HG03064 (cell line): ENCODE data around the gene KRTAP20-2.

Experiments used
- ATAC-seq: cut with Tn5 transposase; IDR thresholded peaks from one replicate; pipeline ENCODE4 v1.9.1; 2021; ENCODE audit warnings: low read depth; ENCODE audit not compliant: unreplicated experiment

The KRTAP20-2 gene

DNA sequence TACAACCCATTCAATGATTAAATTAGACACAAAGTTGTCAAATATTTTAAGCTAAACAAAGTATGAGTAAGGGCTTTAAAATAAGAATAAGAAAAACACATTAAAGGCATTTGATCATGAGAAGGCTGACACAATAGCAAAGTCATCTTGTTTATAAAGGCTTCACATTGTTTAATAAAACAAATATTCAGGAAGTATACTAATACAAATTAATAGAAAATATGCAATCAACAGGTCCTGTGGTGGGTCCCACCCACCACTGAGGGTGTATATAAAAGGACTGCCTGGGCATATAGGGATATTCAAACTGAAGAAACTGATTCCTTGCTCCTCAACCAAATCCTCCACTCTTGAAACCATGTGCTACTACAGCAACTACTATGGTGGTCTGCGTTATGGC lies at the start of gene KRTAP20-2:
Gene KRTAP20-2, plus strand, starts transcription at position 301 of the 400 bp plus-strand sequence. Its CDS starts 58 bp downstream, at position 359.
- ATAC-seq: no peak

DNA sequence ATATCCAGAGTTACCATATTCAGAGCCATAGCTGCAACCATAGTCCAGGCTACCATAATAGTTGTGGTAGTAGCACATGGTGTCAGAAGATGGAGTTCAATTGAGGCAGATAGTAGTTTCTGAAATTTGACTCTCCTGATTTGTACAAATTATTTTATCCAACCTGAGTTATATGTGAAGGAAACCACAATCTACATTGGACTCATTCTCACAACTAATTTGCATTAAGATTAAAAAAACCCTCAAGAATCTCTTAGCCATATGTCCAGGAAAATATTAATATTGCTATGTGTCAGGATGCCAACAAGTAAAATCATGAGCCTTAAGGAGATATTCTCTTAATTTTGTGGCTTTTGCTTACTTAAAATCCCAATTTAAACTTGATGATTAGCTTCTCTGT lies 44.7 kb upstream of the KRTAP20-2 start, which contains the start of gene KRTAP22-2:
Gene KRTAP22-2, minus strand, starts transcription at position 101 of the 400 bp plus-strand sequence.
- no peak for ATAC-seq

DNA sequence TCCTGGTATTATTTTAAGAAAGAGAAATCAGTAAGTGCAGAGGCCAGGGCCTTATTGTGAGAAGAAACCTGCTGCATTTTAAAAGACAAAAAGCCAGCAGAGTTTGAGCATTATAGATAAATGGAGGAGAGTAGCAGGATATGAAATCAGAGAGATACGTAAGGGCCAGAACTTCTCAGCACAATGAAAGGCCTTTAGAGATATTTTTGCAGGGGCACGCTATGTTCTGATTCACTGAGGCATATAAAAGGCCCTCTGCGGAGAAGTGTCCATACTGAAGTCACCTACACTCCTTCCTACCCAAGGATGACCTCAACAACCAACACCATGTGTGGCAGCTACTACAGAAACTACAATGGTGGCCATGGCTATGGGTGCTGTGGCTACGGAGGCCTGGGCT lies 42.9 kb upstream of the KRTAP20-2 start, which contains the start of gene KRTAP6-3:
Gene KRTAP6-3, plus strand, starts transcription at position 301 of the 400 bp plus-strand sequence. Its CDS starts 6 bp downstream, at position 307.
- no peak for ATAC-seq

DNA sequence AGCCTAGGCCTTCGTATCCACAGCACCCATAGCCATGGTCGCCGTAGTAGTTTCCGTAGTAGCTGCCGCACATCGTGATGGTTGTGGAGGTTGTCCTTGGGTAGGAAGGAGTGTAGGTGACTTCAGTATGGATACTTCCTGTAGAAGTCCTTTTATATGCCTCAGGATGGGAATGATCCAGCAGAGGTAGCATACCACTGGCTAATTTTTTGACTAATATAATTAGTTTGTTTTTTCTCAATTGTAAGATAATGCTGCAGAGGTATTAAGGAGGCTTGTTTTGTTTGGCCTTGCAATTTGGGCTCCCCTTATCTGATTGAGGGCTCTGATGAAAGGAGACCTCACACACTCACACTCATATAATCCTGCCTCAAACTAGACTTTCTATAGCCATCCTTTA lies 36.2 kb upstream of the KRTAP20-2 start, which contains the start of gene KRTAP6-2:
Gene KRTAP6-2, minus strand, starts transcription at position 101 of the 400 bp plus-strand sequence. Its CDS starts 28 bp downstream, at position 73.
- ATAC-seq: no peak

GRCh38 chr21:30600787-30601186 lies 34.2 kb upstream of the KRTAP20-2 start, which contains the start of gene KRTAP22-1:
Gene KRTAP22-1 (plus strand): TSS chr21:30601087.
- ATAC-seq: no peak

GRCh38 chr21:30605968-30606367 lies 29.0 kb upstream of the KRTAP20-2 start:
- ATAC-seq: no peak

- ATAC-seq: no peak
These were observed 22.9 kb upstream of the KRTAP20-2 start for GRCh38 chr21:30612132-30612531.

DNA sequence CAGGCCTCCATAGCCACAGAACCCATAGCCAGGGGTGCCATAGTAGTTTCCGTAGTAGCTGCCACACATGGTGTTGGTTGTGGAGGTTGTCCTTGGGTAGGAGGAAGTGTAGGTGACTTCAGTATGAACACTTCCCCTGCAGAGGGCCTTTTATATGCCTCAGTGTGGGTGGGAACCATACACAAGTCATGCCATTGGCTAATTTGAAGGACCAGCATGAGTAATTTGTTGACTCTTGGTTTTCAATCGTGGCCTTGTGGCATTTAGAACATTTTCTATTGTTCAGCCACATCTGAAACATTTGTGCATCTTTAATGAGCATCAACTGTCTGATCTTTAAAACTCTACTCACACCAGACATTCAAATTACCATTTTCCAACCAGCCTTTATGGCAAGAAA lies 21.2 kb upstream of the KRTAP20-2 start, which contains the start of gene KRTAP6-1:
Gene KRTAP6-1, minus strand, starts transcription at position 95 of the 400 bp plus-strand sequence. Its CDS starts 26 bp downstream, at position 69.
- ATAC-seq: no peak

GRCh38 chr21:30615199-30615598 lies 19.8 kb upstream of the KRTAP20-2 start:
- no peak for ATAC-seq

DNA sequence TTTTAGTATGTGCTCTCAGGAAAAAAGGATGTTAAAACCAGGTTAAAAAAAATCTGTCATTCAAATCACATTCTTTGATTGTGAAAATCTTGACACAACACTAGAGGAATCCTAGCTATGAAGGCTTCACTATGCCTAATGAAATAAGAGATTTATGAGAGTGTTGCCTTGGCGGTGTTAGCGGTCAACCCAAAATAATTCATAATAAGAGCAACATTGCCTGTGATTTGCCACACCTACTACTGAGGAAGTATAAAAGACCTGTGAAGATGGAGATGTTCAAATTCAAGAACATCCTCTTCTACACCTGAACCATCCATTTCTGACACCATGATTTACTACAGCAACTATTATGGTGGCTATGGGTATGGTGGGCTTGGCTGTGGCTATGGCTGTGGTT lies 18.9 kb upstream of the KRTAP20-2 start, which contains the start of gene KRTAP20-1:
Gene KRTAP20-1, plus strand, starts transcription at position 301 of the 400 bp plus-strand sequence. Its CDS starts 30 bp downstream, at position 331.
- ATAC-seq: no peak

DNA sequence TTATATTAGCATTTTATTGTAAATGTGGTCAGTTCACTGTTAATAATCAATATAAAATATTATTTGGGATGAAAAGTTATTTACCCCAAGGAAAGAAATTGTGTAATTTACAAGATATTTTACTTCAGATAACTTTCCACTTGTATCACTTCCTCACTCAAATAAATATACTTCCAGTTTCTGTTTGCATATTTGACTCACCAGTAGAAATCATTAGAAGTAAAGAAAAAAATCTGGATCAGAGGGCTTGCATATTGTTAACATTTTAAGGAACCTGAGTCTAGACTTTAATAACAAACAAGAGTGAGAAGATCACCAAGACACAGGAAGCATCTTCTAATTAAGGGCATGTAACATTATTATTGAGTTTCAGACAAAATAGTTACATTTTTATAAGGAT lies 14.9 kb upstream of the KRTAP20-2 start:
- no peak for ATAC-seq

DNA sequence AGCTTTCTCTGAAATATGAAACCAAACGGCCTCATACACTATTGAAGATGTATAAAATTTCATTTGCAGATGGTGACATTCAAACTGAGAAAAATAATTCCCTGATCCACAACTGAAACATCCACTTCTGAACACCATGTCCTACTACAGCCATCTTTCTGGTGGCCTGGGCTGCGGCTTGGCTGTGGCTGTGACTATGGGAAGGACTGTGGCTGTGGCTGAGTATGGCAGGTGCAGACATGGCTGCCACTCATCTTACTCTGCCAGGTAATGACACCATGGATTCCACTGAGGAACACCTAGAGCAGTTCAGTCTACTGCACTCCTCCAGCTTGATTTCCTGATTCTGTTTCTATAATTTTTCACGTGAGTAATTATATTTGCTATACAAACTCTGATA lies 14.5 kb upstream of the KRTAP20-2 start, which contains the start of gene KRTAP20-4:
Gene KRTAP20-4, plus strand, starts transcription at position 106 of the 400 bp plus-strand sequence.
- ATAC-seq: no peak

DNA sequence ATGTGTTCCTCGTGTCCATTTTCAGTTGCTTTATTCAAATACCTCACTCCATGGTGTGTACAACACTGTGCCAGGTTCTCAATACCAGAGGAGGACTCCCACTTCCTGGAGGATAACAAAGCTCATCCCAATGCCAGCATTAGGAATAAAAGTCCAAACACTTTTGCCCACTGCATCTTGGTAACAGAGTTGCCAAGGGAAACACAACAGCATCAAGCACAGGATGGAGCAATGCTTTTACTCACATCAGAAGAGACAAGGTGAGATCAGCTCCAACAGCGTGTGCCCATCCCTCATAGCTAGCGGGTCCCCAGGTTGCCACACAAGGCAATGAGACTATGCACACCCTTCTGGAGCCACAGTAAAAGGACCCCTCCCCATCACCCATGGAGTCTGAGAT lies 11.6 kb upstream of the KRTAP20-2 start:
- no peak for ATAC-seq

DNA sequence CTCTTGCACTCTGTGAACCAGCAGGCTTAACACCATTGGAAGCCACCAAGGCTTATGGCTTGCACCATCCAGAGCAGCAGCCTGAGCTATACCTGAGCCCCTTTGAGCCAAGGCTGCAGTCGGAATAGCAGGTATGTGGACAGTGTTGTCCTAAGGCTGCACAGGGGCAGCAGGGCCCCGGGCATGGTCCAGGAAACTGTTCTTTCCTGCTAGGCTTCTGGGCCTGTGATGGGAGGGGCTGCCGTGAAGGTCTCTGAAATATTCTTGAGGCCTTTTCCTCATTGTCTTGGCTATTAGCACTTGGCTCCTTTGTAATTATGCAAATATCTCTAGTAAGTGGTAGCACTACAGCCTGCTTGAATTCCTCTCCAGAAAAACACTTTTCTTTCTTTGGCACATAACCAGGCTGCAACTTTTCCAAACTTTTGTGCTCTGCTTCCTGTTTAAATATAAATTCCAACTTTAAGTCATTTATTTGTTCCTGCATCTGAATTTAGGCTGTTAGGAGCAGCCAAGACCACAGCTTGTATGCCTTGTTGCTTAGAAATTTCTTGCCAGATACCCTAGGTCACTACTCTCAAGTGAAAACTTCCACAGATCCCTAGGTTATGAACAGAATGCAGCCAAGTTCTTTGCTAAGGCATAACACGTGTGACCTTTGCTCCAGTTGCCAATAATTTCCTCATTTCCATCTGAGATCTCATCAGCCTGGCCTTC lies 9.4 kb upstream of the KRTAP20-2 start:
- ATAC-seq: no peak

DNA sequence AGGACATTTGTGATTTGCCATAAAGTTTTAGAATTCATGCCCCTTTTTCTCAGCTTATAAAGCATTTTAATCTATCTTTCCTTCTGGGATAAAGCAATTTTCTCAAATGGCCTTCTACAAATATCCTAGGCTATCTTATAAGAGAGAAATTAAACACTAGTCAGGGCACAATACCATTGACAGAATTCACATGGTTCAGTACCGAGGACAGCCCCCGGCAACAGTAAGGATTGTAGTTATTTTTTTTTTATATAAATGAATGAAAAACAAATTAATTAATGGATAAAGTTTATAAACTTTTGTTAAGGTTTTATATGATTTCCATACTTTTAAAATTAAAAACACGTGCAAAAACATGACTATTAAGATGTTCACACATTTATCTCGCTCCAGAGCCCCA lies 6.9 kb upstream of the KRTAP20-2 start:
- ATAC-seq: no peak

DNA sequence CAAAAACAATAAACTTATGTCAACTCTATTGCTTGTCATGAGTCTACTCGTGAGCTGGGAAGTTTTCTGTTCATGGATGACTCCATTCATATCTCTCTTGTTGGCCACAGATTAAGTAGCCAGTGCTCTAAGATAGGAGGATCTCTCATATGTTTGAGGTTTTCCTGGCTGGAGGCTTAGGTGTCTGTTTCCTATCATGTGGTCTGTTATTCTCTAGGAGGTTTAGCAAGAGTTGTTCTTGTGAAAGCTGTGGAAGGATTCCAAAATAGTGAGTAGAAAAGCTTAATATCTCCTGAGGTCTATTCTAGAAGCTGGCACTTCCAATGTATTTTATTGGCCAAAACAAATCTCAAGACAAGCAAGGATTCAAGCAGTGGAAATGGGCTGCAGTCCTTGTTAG lies 5.8 kb upstream of the KRTAP20-2 start:
- no peak for ATAC-seq

- no peak for ATAC-seq
These were observed 3.7 kb downstream of the KRTAP20-2 start for GRCh38 chr21:30638686-30639085.

DNA sequence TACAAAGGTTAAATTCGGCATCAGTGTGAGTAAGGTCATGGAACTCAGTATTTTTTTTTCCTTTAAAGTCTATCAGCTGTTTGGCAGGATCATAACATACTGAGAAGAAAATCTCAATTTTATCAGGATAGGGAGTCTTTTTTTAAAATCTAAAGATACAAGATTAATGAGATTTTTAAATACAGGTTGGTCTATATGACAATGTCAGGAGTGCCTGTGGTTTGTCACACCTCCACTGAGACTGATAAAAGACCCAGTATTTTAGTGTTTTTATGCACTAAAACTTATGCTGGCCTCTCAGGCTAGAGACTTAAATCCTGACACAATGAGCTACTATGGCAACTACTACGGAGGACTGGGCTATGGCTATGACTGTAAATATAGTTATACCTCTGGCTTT lies 7.6 kb downstream of the KRTAP20-2 start, which contains the start of gene KRTAP20-3:
Gene KRTAP20-3, plus strand, starts transcription at position 301 of the 400 bp plus-strand sequence.
- ATAC-seq: no peak

DNA sequence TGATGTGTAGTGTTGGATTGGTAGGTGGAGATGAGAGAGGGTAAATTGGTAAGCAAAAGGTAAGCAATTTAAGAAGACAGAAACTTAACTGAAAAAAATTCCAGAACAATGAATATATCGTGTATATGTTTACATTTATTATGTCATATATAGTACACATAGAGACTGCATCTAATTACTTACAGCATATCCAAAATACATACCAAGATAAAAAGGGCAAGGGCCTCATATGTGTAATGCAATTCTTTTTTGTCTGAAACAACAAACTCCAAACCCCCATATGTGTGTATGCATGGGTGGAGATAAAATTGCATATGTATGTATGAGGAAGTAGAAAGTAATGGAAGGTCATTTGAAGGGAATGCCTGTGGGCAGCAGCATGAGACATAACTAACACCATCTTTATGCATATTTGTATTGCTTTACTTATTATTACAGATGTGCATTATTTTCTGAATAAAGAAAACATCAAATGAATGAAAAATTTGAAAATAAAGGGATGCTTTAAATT lies 12.0 kb downstream of the KRTAP20-2 start:
- ATAC-seq: no peak

DNA sequence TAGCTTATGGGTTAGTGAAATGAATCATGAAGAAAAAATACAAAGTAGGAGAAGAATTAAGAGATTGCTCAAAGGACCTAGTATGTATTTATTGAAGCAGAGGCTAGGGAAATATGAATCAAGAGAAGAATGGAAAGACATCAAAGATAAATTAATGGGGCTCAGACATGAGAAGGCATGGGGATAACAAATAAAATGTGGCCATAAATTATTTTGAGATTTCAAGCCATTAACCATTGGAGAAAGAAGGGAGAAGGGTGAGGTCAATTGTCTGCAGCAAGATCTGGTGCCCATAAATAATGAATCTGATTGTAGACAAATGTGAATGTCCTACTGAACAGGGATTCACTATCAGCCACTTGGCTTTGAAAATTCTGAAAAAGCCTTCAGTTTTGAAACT lies 17.9 kb downstream of the KRTAP20-2 start:
- ATAC-seq: no peak

GRCh38 chr21:30668776-30669175 lies 33.8 kb downstream of the KRTAP20-2 start:
- no peak for ATAC-seq
